Liver (tissue), 9 donors: ENCODE results near the gene SETD1B. TPM values are rescaled to one million over a fixed set of nuclear protein-coding genes. Genes with fewer than 3 reads are reported as not detected.

Source experiments
- DNase-seq: peaks from one replicate; pipeline ENCODE4 v3.0.0-alpha.2; 2017; ENCODE audit warnings: low spot score
- H3K27ac ChIP-seq, 2 donors: one replicate each; pipeline ENCODE4 v1.7.0; 2013; ENCODE audit warnings: inconsistent platforms in 2 of 2, low read length in 2 of 2, control low read depth in 1 of 2, low read depth in 1 of 2, mild to moderate bottlenecking in 1 of 2
- H3K27me3 ChIP-seq, 4 donors: one replicate each; pipeline versions ENCODE4 v1.6.1 to v1.7.0; 2013; ENCODE audit warnings: low read length in 3 of 4, inconsistent platforms in 1 of 4, mild to moderate bottlenecking in 1 of 4, moderate library complexity in 1 of 4; ENCODE audit not compliant: control insufficient read depth in 4 of 4, insufficient read depth in 4 of 4
- H3K36me3 ChIP-seq, 4 donors: one replicate each; pipeline versions ENCODE4 v1.6.1 to v1.7.0; 2013; ENCODE audit warnings: low read length in 3 of 4, mild to moderate bottlenecking in 3 of 4, low read depth in 1 of 4, moderate library complexity in 1 of 4; ENCODE audit not compliant: control insufficient read depth in 4 of 4, insufficient read depth in 3 of 4
- H3K4me1 ChIP-seq, 4 donors: one replicate each; pipeline versions ENCODE4 v1.6.1 to v1.7.0; 2013; ENCODE audit warnings: low read length in 3 of 4, mild to moderate bottlenecking in 3 of 4, moderate library complexity in 1 of 4; ENCODE audit not compliant: control insufficient read depth in 4 of 4, insufficient read depth in 4 of 4
- H3K4me3 ChIP-seq, 3 donors: one replicate each; pipeline versions ENCODE4 v1.6.1 to v1.7.0; 2013; ENCODE audit warnings: low read length in 3 of 3, control low read depth in 1 of 3, low read depth in 1 of 3, mild to moderate bottlenecking in 1 of 3
- H3K9ac ChIP-seq, 2 donors: one replicate each; pipeline ENCODE4 v1.7.0; 2013; ENCODE audit warnings: low read length in 2 of 2, mild to moderate bottlenecking in 2 of 2, moderate library complexity in 2 of 2, control low read depth in 1 of 2, low read depth in 1 of 2
- H3K9me3 ChIP-seq, 4 donors: one replicate each; pipeline versions ENCODE4 v1.6.1 to v1.7.0; 2013; ENCODE audit warnings: low read length in 3 of 4; ENCODE audit not compliant: control insufficient read depth in 4 of 4
- ATF3 ChIP-seq: IDR thresholded peaks from 2 replicates; pipeline ENCODE4 v1.6.1; 2016; ENCODE audit warnings: antibody characterized with exemption
- EGR1 ChIP-seq, 2 donors: IDR thresholded peaks; 2 replicates each; pipeline ENCODE4 v1.6.1; 2016 to 2018; ENCODE audit warnings: antibody characterized with exemption in 2 of 2, low read depth in 2 of 2
- FOXA1 ChIP-seq: IDR thresholded peaks from 2 replicates; pipeline ENCODE4 v1.6.1; 2016; ENCODE audit warnings: antibody characterized with exemption
- FOXA2 ChIP-seq: IDR thresholded peaks from 2 replicates; pipeline ENCODE4 v1.6.1; 2016; ENCODE audit warnings: antibody characterized with exemption
- GABPA ChIP-seq, 2 donors: IDR thresholded peaks in 1 of 2; conservative IDR thresholded peaks in 1 of 2; 2 replicates each; pipeline ENCODE4 v1.6.1; 2016; ENCODE audit warnings: antibody characterized with exemption in 2 of 2, mild to moderate bottlenecking in 1 of 2, moderate library complexity in 1 of 2
- HNF4A ChIP-seq, 2 donors: conservative IDR thresholded peaks; 2 replicates each; pipeline ENCODE4 v1.6.1; 2016; ENCODE audit warnings: antibody characterized with exemption in 2 of 2, mild to moderate bottlenecking in 2 of 2
- HNF4G ChIP-seq: IDR thresholded peaks from 2 replicates; pipeline ENCODE4 v1.6.1; 2016; ENCODE audit warnings: antibody characterized with exemption
- JUND ChIP-seq, 2 donors: IDR thresholded peaks; 2 replicates each; pipeline ENCODE4 v1.6.1; 2016; ENCODE audit warnings: antibody characterized with exemption in 2 of 2
- NR2F2 ChIP-seq: IDR thresholded peaks from 2 replicates; pipeline ENCODE4 v1.6.1; 2016; ENCODE audit warnings: antibody characterized with exemption
- RAD21 ChIP-seq, 2 donors: IDR thresholded peaks; 2 replicates each; pipeline ENCODE4 v1.6.1; 2016; ENCODE audit warnings: antibody characterized with exemption in 2 of 2, mild to moderate bottlenecking in 2 of 2
- REST ChIP-seq: IDR thresholded peaks from 2 replicates; pipeline ENCODE4 v1.6.1; 2016; ENCODE audit warnings: antibody characterized with exemption, mild to moderate bottlenecking
- RXRA ChIP-seq, 2 donors: IDR thresholded peaks; 2 replicates each; pipeline ENCODE4 v1.6.1; 2017 to 2018; ENCODE audit warnings: antibody characterized with exemption in 2 of 2, mild to moderate bottlenecking in 1 of 2
- SP1 ChIP-seq: IDR thresholded peaks from 2 replicates; pipeline ENCODE4 v1.6.1; 2018; ENCODE audit warnings: antibody characterized with exemption, mild to moderate bottlenecking
- TAF1 ChIP-seq: conservative IDR thresholded peaks from 2 replicates; pipeline ENCODE4 v1.6.1; 2016; ENCODE audit warnings: antibody characterized with exemption, mild to moderate bottlenecking
- YY1 ChIP-seq: IDR thresholded peaks from 2 replicates; pipeline ENCODE4 v1.6.1; 2016; ENCODE audit warnings: antibody characterized with exemption, mild to moderate bottlenecking
- ZBTB33 ChIP-seq: IDR thresholded peaks from 2 replicates; pipeline ENCODE4 v1.6.1; 2016; ENCODE audit warnings: antibody characterized with exemption
- WGBS: extraction: QIAGEN DNeasy Blood & Tissue Kit; methylation state at CpG from one replicate; pipeline ENCODE4 v1.1.7; 2013; 5-methylcytosine and 5-hydroxymethylcytosine counted together
- polyA plus RNA-seq, 2 donors: library from polyadenylated mRNA; stranded (reverse) in 1 of 2; unstranded in 1 of 2; fragments of 200-250 nt in 1 of 2; fragments of >200 nt in 1 of 2; fragmentation: Nextera tagmentation in 1 of 2; extraction: Ambion mirVana in 1 of 2; gene quantifications; one replicate each; pipeline versions ENCODE4 v1.2.1 to v1.2.3, GENCODE V29; 2013 to 2015
- total RNA-seq, 2 donors: library from RNA; depleted of rRNA; stranded (reverse); fragments of >200 nt; gene quantifications; one replicate each; pipeline ENCODE4 v1.2.3, GENCODE V29; 2014
- TF ChIP-seq, protein P1 (sequence below): IDR thresholded peaks from 2 replicates; pipeline ENCODE4 v1.6.1; 2016; ENCODE audit warnings: antibody characterized with exemption
- TF ChIP-seq, protein P2 (sequence below): fragments of 150-350 bp; IDR thresholded peaks from 2 replicates; pipeline ENCODE4 v1.5.1; 2017; ENCODE audit warnings: improper control_type of control experiment, low read depth, low read length; ENCODE audit not compliant: missing input control
- donor health status: healthy.
- donor health status: healthy.
- donor health status: healthy.
- donor health status: healthy.
- donor health status: healthy.

Gene SETD1B
- total and polyA plus RNA-seq, 4 donors: 1.8 to 7.9 (median 5.0) TPM

GRCh38 chr12:121822393-121823100 lies 18.7 kb downstream of the SETD1B start:
- no peaks in the 10 kb centered on the region for H3K27me3 ChIP-seq
- H3K9ac ChIP-seq: no peak overlapping the region
- 92% methylated on average over 39 of the region's 39 CpGs for WGBS
- TF ChIP-seq YY1 (no peak), RXRA (IDR thresholded peaks at IDR 0.05) (no peak), HNF4G (no peak), RAD21 (IDR thresholded peaks at IDR 0.05) (no peak), ATF3 (no peak), FOXA2 (no peak), EGR1 (IDR thresholded peaks at IDR 0.05; ENCODE audit: low read depth in 2 of 2) (no peak), FOXA1 (no peak), NR2F2 (no peak), SP1 (no peak), TAF1 (no peak), REST (no peak), GABPA (IDR thresholded peaks at IDR 0.05 in 1 of 2, conservative IDR thresholded peaks at IDR 0.05 in 1 of 2) (no peak), ZBTB33 (no peak), JUND (IDR thresholded peaks at IDR 0.05) (no peak), HNF4A (conservative IDR thresholded peaks at IDR 0.05) (no peak)
- TF ChIP-seq, protein P1, sequence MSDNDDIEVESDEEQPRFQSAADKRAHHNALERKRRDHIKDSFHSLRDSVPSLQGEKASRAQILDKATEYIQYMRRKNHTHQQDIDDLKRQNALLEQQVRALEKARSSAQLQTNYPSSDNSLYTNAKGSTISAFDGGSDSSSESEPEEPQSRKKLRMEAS: no peak
- TF ChIP-seq, protein P2, sequence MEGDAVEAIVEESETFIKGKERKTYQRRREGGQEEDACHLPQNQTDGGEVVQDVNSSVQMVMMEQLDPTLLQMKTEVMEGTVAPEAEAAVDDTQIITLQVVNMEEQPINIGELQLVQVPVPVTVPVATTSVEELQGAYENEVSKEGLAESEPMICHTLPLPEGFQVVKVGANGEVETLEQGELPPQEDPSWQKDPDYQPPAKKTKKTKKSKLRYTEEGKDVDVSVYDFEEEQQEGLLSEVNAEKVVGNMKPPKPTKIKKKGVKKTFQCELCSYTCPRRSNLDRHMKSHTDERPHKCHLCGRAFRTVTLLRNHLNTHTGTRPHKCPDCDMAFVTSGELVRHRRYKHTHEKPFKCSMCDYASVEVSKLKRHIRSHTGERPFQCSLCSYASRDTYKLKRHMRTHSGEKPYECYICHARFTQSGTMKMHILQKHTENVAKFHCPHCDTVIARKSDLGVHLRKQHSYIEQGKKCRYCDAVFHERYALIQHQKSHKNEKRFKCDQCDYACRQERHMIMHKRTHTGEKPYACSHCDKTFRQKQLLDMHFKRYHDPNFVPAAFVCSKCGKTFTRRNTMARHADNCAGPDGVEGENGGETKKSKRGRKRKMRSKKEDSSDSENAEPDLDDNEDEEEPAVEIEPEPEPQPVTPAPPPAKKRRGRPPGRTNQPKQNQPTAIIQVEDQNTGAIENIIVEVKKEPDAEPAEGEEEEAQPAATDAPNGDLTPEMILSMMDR: no peak
- no peak overlapping the region for H3K27ac ChIP-seq
- peaks cover 33 to 68% (median 44%) of the 10 kb centered on the region in 4 donors for H3K36me3 ChIP-seq
- H3K9me3 ChIP-seq: no peaks in the 10 kb centered on the region
- H3K4me1 ChIP-seq: no peaks in the 10 kb centered on the region
- H3K4me3 ChIP-seq: no peak overlapping the region
- DNase-seq: no peak
